Effector memory CD8-positive, alpha-beta T cell (primary cell): Measurements from ENCODE around the gene ITM2B.
A peak's percentile ranks its signal among the peaks of the same experiment; 100 is the strongest.

Source experiments
- ATAC-seq: fragments of 150-1000 bp; cut with Tn5 transposase; replicated peaks from 2 replicates; pipeline ENCODE4 v1.10.0; 2021; ENCODE audit warnings: mild to moderate bottlenecking, moderate library complexity
- DNase-seq, 3 experiments: peaks; one replicate each; pipeline ENCODE4 v3.0.0; 2021
- H3K27ac Mint-ChIP-seq, 2 donors: one replicate each; pipeline ENCODE4 v1.8.0; 2022; ENCODE audit warnings: mild to moderate bottlenecking in 2 of 2, mixed read lengths in 2 of 2, moderate library complexity in 2 of 2
- H3K27me3 Mint-ChIP-seq, 2 donors: one replicate each; pipeline ENCODE4 v1.8.0; 2022; ENCODE audit warnings: mixed read lengths in 2 of 2
- H3K36me3 Mint-ChIP-seq: one replicate; pipeline ENCODE4 v1.8.0; 2022; ENCODE audit warnings: mild to moderate bottlenecking, moderate library complexity, mixed read lengths; ENCODE audit not compliant: insufficient read depth
- H3K4me1 Mint-ChIP-seq, 2 donors: one replicate each; pipeline ENCODE4 v1.8.0; 2022; ENCODE audit warnings: low read depth in 2 of 2, mixed read lengths in 2 of 2
- H3K4me3 Mint-ChIP-seq, 2 donors: one replicate each; pipeline ENCODE4 v1.8.0; 2022; ENCODE audit warnings: mild to moderate bottlenecking in 2 of 2, mixed read lengths in 2 of 2, moderate library complexity in 2 of 2
- H3K9me3 Mint-ChIP-seq, 2 donors: one replicate each; pipeline ENCODE4 v1.8.0; 2022; ENCODE audit warnings: mixed read lengths in 2 of 2

Gene ITM2B

GRCh38 chr13:48278806-48279205, 45.8 kb downstream of the ITM2B start:
- Mint-ChIP-seq H3K27ac (no peak overlapping the region), H3K4me1 (no peaks in the 10 kb centered on the region), H3K36me3 (no peaks in the 10 kb centered on the region), H3K27me3 (no peaks in the 10 kb centered on the region), H3K4me3 (no peak overlapping the region), H3K9me3 (no peaks in the 10 kb centered on the region)
- ATAC-seq (no peak), DNase-seq (no peak)

- no peaks in the 10 kb centered on the region for H3K9me3 Mint-ChIP-seq
- H3K4me3 Mint-ChIP-seq: no peak overlapping the region
- no peak overlapping the region for H3K27ac Mint-ChIP-seq
- no peak for ATAC-seq
- no peaks in the 10 kb centered on the region for H3K36me3 Mint-ChIP-seq
- DNase-seq: no peak
- H3K27me3 Mint-ChIP-seq: peaks cover 0 to 5% of the 10 kb centered on the region in 2 donors
- H3K4me1 Mint-ChIP-seq: no peaks in the 10 kb centered on the region
Measured at GRCh38 chr13:48281556-48281955, 48.5 kb downstream of the ITM2B start.

- no peak for DNase-seq
- ATAC-seq: no peak
- H3K9me3 Mint-ChIP-seq: no peaks in the 10 kb centered on the region
- H3K36me3 Mint-ChIP-seq: no peaks in the 10 kb centered on the region
- H3K4me3 Mint-ChIP-seq: no peak overlapping the region
- peaks cover 0 to 2% of the 10 kb centered on the region in 2 donors for H3K4me1 Mint-ChIP-seq
- H3K27ac Mint-ChIP-seq: no peak overlapping the region
- peaks cover 10 to 13% of the 10 kb centered on the region in 2 donors for H3K27me3 Mint-ChIP-seq
Measured at GRCh38 chr13:48291730-48292129, 58.7 kb downstream of the ITM2B start.

GRCh38 chr13:48292650-48293049, 59.6 kb downstream of the ITM2B start:
- Mint-ChIP-seq H3K36me3 (no peaks in the 10 kb centered on the region), H3K9me3 (no peaks in the 10 kb centered on the region), H3K27ac (no peak overlapping the region), H3K27me3 (peaks cover 10 to 13% of the 10 kb centered on the region in 2 donors), H3K4me1 (no peaks in the 10 kb centered on the region), H3K4me3 (no peak overlapping the region)
- ATAC-seq (no peak), DNase-seq (no peak)

GRCh38 chr13:48294653-48295052, 61.6 kb downstream of the ITM2B start:
- DNase-seq: no peak
- Mint-ChIP-seq H3K27ac (no peak overlapping the region), H3K36me3 (no peaks in the 10 kb centered on the region), H3K4me1 (no peaks in the 10 kb centered on the region), H3K27me3 (no peaks in the 10 kb centered on the region), H3K4me3 (no peak overlapping the region), H3K9me3 (no peaks in the 10 kb centered on the region)
- ATAC-seq: no peak

GRCh38 chr13:48295271-48295670, 62.3 kb downstream of the ITM2B start:
- ATAC-seq: no peak
- Mint-ChIP-seq H3K27me3 (no peaks in the 10 kb centered on the region), H3K4me3 (no peak overlapping the region), H3K36me3 (no peaks in the 10 kb centered on the region), H3K27ac (no peak overlapping the region), H3K9me3 (no peaks in the 10 kb centered on the region), H3K4me1 (no peaks in the 10 kb centered on the region)
- no peak for DNase-seq

- Mint-ChIP-seq H3K4me3 (no peak overlapping the region), H3K36me3 (no peaks in the 10 kb centered on the region), H3K27ac (no peak overlapping the region), H3K9me3 (no peaks in the 10 kb centered on the region), H3K4me1 (no peaks in the 10 kb centered on the region), H3K27me3 (no peaks in the 10 kb centered on the region)
- ATAC-seq: no peak
- no peak for DNase-seq
Measured at GRCh38 chr13:48296528-48296927, 63.5 kb downstream of the ITM2B start.

- H3K27ac Mint-ChIP-seq: no peak overlapping the region
- H3K9me3 Mint-ChIP-seq: no peaks in the 10 kb centered on the region
- H3K4me1 Mint-ChIP-seq: no peaks in the 10 kb centered on the region
- no peaks in the 10 kb centered on the region for H3K27me3 Mint-ChIP-seq
- no peaks in the 10 kb centered on the region for H3K36me3 Mint-ChIP-seq
- DNase-seq: no peak
- H3K4me3 Mint-ChIP-seq: no peak overlapping the region
- no peak for ATAC-seq
Measured at GRCh38 chr13:48297131-48297786, 64.3 kb downstream of the ITM2B start.

GRCh38 chr13:48299591-48299990, 66.6 kb downstream of the ITM2B start:
- no peak overlapping the region for H3K27ac Mint-ChIP-seq
- H3K36me3 Mint-ChIP-seq: peaks cover 20% of the 10 kb centered on the region
- no peak for ATAC-seq
- DNase-seq: no peak
- H3K4me3 Mint-ChIP-seq: no peak overlapping the region
- H3K4me1 Mint-ChIP-seq: peaks cover 6 to 12% of the 10 kb centered on the region in 2 donors
- H3K27me3 Mint-ChIP-seq: no peaks in the 10 kb centered on the region
- no peaks in the 10 kb centered on the region for H3K9me3 Mint-ChIP-seq

GRCh38 chr13:48302871-48303358, 69.9 kb downstream of the ITM2B start:
- H3K9me3 Mint-ChIP-seq: no peaks in the 10 kb centered on the region
- H3K36me3 Mint-ChIP-seq: peaks cover 34% of the 10 kb centered on the region
- ATAC-seq (peak; percentile 3), DNase-seq (no peak)
- H3K27ac Mint-ChIP-seq: peak overlapping the region; percentile 99
- H3K4me3 Mint-ChIP-seq: peak overlapping the region; percentile 95 to 98
- no peaks in the 10 kb centered on the region for H3K27me3 Mint-ChIP-seq
- H3K4me1 Mint-ChIP-seq: peaks cover 15 to 27% of the 10 kb centered on the region in 2 donors

- H3K27ac Mint-ChIP-seq: peak within 1 kb of the TSS; percentile 99
- peak; percentile 80 for ATAC-seq
- H3K4me3 Mint-ChIP-seq: peak within 1 kb of the TSS; percentile 95 to 98
- peaks cover 17 to 30% of the 10 kb centered on the region in 2 donors for H3K4me1 Mint-ChIP-seq
- peaks cover 41% of the 10 kb centered on the region for H3K36me3 Mint-ChIP-seq
- no peaks in the 10 kb centered on the region for H3K9me3 Mint-ChIP-seq
- peak; percentile 88 to 91 (median 89) for DNase-seq
- no peaks in the 10 kb centered on the region for H3K27me3 Mint-ChIP-seq
Measured at GRCh38 chr13:48303359-48304142, 70.5 kb downstream of the ITM2B start, which contains the start of gene RB1. TSS of gene RB1 (plus strand) at chr13:48303751. CDS start at chr13:48303913, 162 bp downstream.

GRCh38 chr13:48304143-48304876, 71.3 kb downstream of the ITM2B start:
- DNase-seq: peak in 1 of 3 experiments; percentile 33
- H3K27me3 Mint-ChIP-seq: no peaks in the 10 kb centered on the region
- H3K27ac Mint-ChIP-seq: peak overlapping the region; percentile 99
- ATAC-seq: peak; percentile 6
- H3K9me3 Mint-ChIP-seq: no peaks in the 10 kb centered on the region
- H3K36me3 Mint-ChIP-seq: peaks cover 45% of the 10 kb centered on the region
- H3K4me1 Mint-ChIP-seq: peaks cover 17 to 33% of the 10 kb centered on the region in 2 donors
- H3K4me3 Mint-ChIP-seq: peak overlapping the region; percentile 95 to 98

GRCh38 chr13:48311223-48311622, 78.2 kb downstream of the ITM2B start:
- no peaks in the 10 kb centered on the region for H3K9me3 Mint-ChIP-seq
- peaks cover 32% of the 10 kb centered on the region for H3K36me3 Mint-ChIP-seq
- ATAC-seq: no peak
- H3K4me1 Mint-ChIP-seq: peaks cover 16 to 39% of the 10 kb centered on the region in 2 donors
- H3K27ac Mint-ChIP-seq: no peak overlapping the region
- no peaks in the 10 kb centered on the region for H3K27me3 Mint-ChIP-seq
- no peak overlapping the region for H3K4me3 Mint-ChIP-seq
- DNase-seq: no peak
